ENCODE measurements around the gene TENT5D. TPM values are rescaled to one million over a fixed set of nuclear protein-coding genes. Genes with fewer than 3 reads are reported as not detected.

TENT5D gene
- total and polyA plus RNA-seq, 9 of the 15 experiments (the other 6 are each of a cell fraction or from before 2014, with no cell fraction given) = 0.08 to 0.41 (median 0.15) TPM; not detected in 1

- ChIA-PET POLR2A (no interaction called here), CTCF (ENCODE audit: low intra/inter-chr PET ratio) (no interaction called here)
- no peaks in the 10 kb centered on the region for H3K9me1 ChIP-seq (ENCODE audit: control insufficient read depth, insufficient read depth, low read length)
- TF ChIP-seq MEIS2 (IDR thresholded peaks at IDR 0.05; ENCODE audit: partially characterized antibody) (peak; percentile 53), NR4A1 (CRISPR knock-in tag; IDR thresholded peaks at IDR 0.05) (no peak), NR4A1 (tag; IDR thresholded peaks at IDR 0.05) (no peak), CBFA2T2 (conservative IDR thresholded peaks at IDR 0.05) (no peak), NFYB (IDR thresholded peaks at IDR 0.05; ENCODE audit: extremely low read depth, insufficient read length) (no peak), PBX2 (CRISPR knock-in tag; IDR thresholded peaks at IDR 0.05; ENCODE audit: low read depth) (no peak), PBX2 (tag; conservative IDR thresholded peaks at IDR 0.05; ENCODE audit: low read depth) (peak; percentile 68), CHAMP1 (IDR thresholded peaks at IDR 0.05) (no peak), PKNOX1 (IDR thresholded peaks at IDR 0.05) (peak; percentile 71; the same call in 1 of the 2 replicates), KDM5B (IDR thresholded peaks at IDR 0.05; ENCODE audit: insufficient replicate concordance, low read depth, low read length) (no peak)
- no peak overlapping the region; the same call in 1 of the 2 replicates for H3K4me2 ChIP-seq (ENCODE audit: insufficient read depth, low read length)
- WGBS (ENCODE audit: insufficient coverage, low coverage, missing lambda C conversion rate) = 12% methylated on average over 2 of the region's 3 CpGs
- DNase-seq (ENCODE audit: extremely low read depth in 1 of 4, low spot score in 3 of 4) = peak in 1 of 4 experiments; percentile 18
- H4K20me1 ChIP-seq (replicated peaks; ENCODE audit: control insufficient read depth, insufficient read depth, low read length) = no peaks in the 10 kb centered on the region
- FAIRE-seq = no peak
- no peaks in the 10 kb centered on the region for H3K27me3 ChIP-seq (ENCODE audit: control insufficient read depth in 2 of 2, insufficient read depth in 2 of 2, low read length in 2 of 2)
- peak overlapping the region; percentile 79 for H3K27ac ChIP-seq (ENCODE audit: extremely low read depth, low read depth, low read length)
- BruUV-seq (replicated peaks) = no TSS peak
- intact Hi-C loops (cut with micrococcal nuclease) (loop anchor here (1.0 to 10.0 kb wide), 3 partner anchors 89 to 136 kb away; no protein-coding TSS in a partner anchor), in situ Hi-C loops (cut with MboI) (no loop called here)
- H3K9ac ChIP-seq (ENCODE audit: insufficient read depth in 1 of 2, low read depth in 2 of 2, low read length in 2 of 2) = peak overlapping the region in 1 of 2 experiments; percentile 31; a peak in 2 of 4 replicates
- no peak overlapping the region for H3K4me3 ChIP-seq
- peak; percentile 50 for ATAC-seq
- no peaks in the 10 kb centered on the region for H3K79me2 ChIP-seq (ENCODE audit: control insufficient read depth, insufficient read depth, low read length)
- no peaks in the 10 kb centered on the region for H3K36me3 ChIP-seq (ENCODE audit: control insufficient read depth, insufficient read depth, low read length)
- H3K4me1 ChIP-seq (replicated peaks in 1 of 2; ENCODE audit: control insufficient read depth in 2 of 2, insufficient read depth in 2 of 2, low read length in 2 of 2) = peaks cover 0 to 12% of the 10 kb centered on the region in 2 experiments; a peak in 4 of 5 replicates
- H3K9me3 ChIP-seq (replicated peaks; ENCODE audit: control insufficient read depth, insufficient read depth, low read depth, low read length) = no peaks in the 10 kb centered on the region; the same call in 1 of the 2 replicates
- H2AFZ ChIP-seq (ENCODE audit: low read depth, low read length) = peak overlapping the region; percentile 60
Observed at GRCh38 chrX:80423000-80423399, 2.8 kb downstream of the TENT5D start.

Data from K562 (cell line).